Liver (tissue), 9 donors: Measurements from ENCODE around the gene PHEX. TPM values are rescaled to one million over a fixed set of nuclear protein-coding genes. Genes with fewer than 3 reads are reported as not detected.
A peak's percentile ranks its signal among the peaks of the same experiment; 100 is the strongest.

Experiments
- DNase-seq: peaks from one replicate; pipeline ENCODE4 v3.0.0-alpha.2; 2017; ENCODE audit warnings: low spot score
- H3K27ac ChIP-seq, 2 donors: one replicate each; pipeline ENCODE4 v1.7.0; 2013; ENCODE audit warnings: inconsistent platforms in 2 of 2, low read length in 2 of 2, control low read depth in 1 of 2, low read depth in 1 of 2, mild to moderate bottlenecking in 1 of 2
- H3K27me3 ChIP-seq, 4 donors: one replicate each; pipeline versions ENCODE4 v1.6.1 to v1.7.0; 2013; ENCODE audit warnings: low read length in 3 of 4, inconsistent platforms in 1 of 4, mild to moderate bottlenecking in 1 of 4, moderate library complexity in 1 of 4; ENCODE audit not compliant: control insufficient read depth in 4 of 4, insufficient read depth in 4 of 4
- H3K36me3 ChIP-seq, 4 donors: one replicate each; pipeline versions ENCODE4 v1.6.1 to v1.7.0; 2013; ENCODE audit warnings: low read length in 3 of 4, mild to moderate bottlenecking in 3 of 4, low read depth in 1 of 4, moderate library complexity in 1 of 4; ENCODE audit not compliant: control insufficient read depth in 4 of 4, insufficient read depth in 3 of 4
- H3K4me1 ChIP-seq, 4 donors: one replicate each; pipeline versions ENCODE4 v1.6.1 to v1.7.0; 2013; ENCODE audit warnings: low read length in 3 of 4, mild to moderate bottlenecking in 3 of 4, moderate library complexity in 1 of 4; ENCODE audit not compliant: control insufficient read depth in 4 of 4, insufficient read depth in 4 of 4
- H3K4me3 ChIP-seq, 3 donors: one replicate each; pipeline versions ENCODE4 v1.6.1 to v1.7.0; 2013; ENCODE audit warnings: low read length in 3 of 3, control low read depth in 1 of 3, low read depth in 1 of 3, mild to moderate bottlenecking in 1 of 3
- H3K9ac ChIP-seq, 2 donors: one replicate each; pipeline ENCODE4 v1.7.0; 2013; ENCODE audit warnings: low read length in 2 of 2, mild to moderate bottlenecking in 2 of 2, moderate library complexity in 2 of 2, control low read depth in 1 of 2, low read depth in 1 of 2
- H3K9me3 ChIP-seq, 4 donors: one replicate each; pipeline versions ENCODE4 v1.6.1 to v1.7.0; 2013; ENCODE audit warnings: low read length in 3 of 4; ENCODE audit not compliant: control insufficient read depth in 4 of 4
- ATF3 ChIP-seq: IDR thresholded peaks from 2 replicates; pipeline ENCODE4 v1.6.1; 2016; ENCODE audit warnings: antibody characterized with exemption
- CTCF ChIP-seq: fragments of 150-350 bp; IDR thresholded peaks from 2 replicates; pipeline ENCODE4 v1.5.1; 2017; ENCODE audit warnings: improper control_type of control experiment, low read depth, low read length; ENCODE audit not compliant: missing input control
- EGR1 ChIP-seq, 2 donors: IDR thresholded peaks; 2 replicates each; pipeline ENCODE4 v1.6.1; 2016 to 2018; ENCODE audit warnings: antibody characterized with exemption in 2 of 2, low read depth in 2 of 2
- FOXA1 ChIP-seq: IDR thresholded peaks from 2 replicates; pipeline ENCODE4 v1.6.1; 2016; ENCODE audit warnings: antibody characterized with exemption
- FOXA2 ChIP-seq: IDR thresholded peaks from 2 replicates; pipeline ENCODE4 v1.6.1; 2016; ENCODE audit warnings: antibody characterized with exemption
- GABPA ChIP-seq, 2 donors: IDR thresholded peaks in 1 of 2; conservative IDR thresholded peaks in 1 of 2; 2 replicates each; pipeline ENCODE4 v1.6.1; 2016; ENCODE audit warnings: antibody characterized with exemption in 2 of 2, mild to moderate bottlenecking in 1 of 2, moderate library complexity in 1 of 2
- HNF4A ChIP-seq, 2 donors: conservative IDR thresholded peaks; 2 replicates each; pipeline ENCODE4 v1.6.1; 2016; ENCODE audit warnings: antibody characterized with exemption in 2 of 2, mild to moderate bottlenecking in 2 of 2
- HNF4G ChIP-seq: IDR thresholded peaks from 2 replicates; pipeline ENCODE4 v1.6.1; 2016; ENCODE audit warnings: antibody characterized with exemption
- JUND ChIP-seq, 2 donors: IDR thresholded peaks; 2 replicates each; pipeline ENCODE4 v1.6.1; 2016; ENCODE audit warnings: antibody characterized with exemption in 2 of 2
- MAX ChIP-seq: IDR thresholded peaks from 2 replicates; pipeline ENCODE4 v1.6.1; 2016; ENCODE audit warnings: antibody characterized with exemption
- REST ChIP-seq: IDR thresholded peaks from 2 replicates; pipeline ENCODE4 v1.6.1; 2016; ENCODE audit warnings: antibody characterized with exemption, mild to moderate bottlenecking
- RXRA ChIP-seq, 2 donors: IDR thresholded peaks; 2 replicates each; pipeline ENCODE4 v1.6.1; 2017 to 2018; ENCODE audit warnings: antibody characterized with exemption in 2 of 2, mild to moderate bottlenecking in 1 of 2
- TAF1 ChIP-seq: conservative IDR thresholded peaks from 2 replicates; pipeline ENCODE4 v1.6.1; 2016; ENCODE audit warnings: antibody characterized with exemption, mild to moderate bottlenecking
- YY1 ChIP-seq: IDR thresholded peaks from 2 replicates; pipeline ENCODE4 v1.6.1; 2016; ENCODE audit warnings: antibody characterized with exemption, mild to moderate bottlenecking
- ZBTB33 ChIP-seq: IDR thresholded peaks from 2 replicates; pipeline ENCODE4 v1.6.1; 2016; ENCODE audit warnings: antibody characterized with exemption
- WGBS: extraction: QIAGEN DNeasy Blood & Tissue Kit; methylation state at CpG from one replicate; pipeline ENCODE4 v1.1.7; 2013; 5-methylcytosine and 5-hydroxymethylcytosine counted together
- polyA plus RNA-seq, 2 donors: library from polyadenylated mRNA; stranded (reverse) in 1 of 2; unstranded in 1 of 2; fragments of 200-250 nt in 1 of 2; fragments of >200 nt in 1 of 2; fragmentation: Nextera tagmentation in 1 of 2; extraction: Ambion mirVana in 1 of 2; gene quantifications; one replicate each; pipeline versions ENCODE4 v1.2.1 to v1.2.3, GENCODE V29; 2013 to 2015
- total RNA-seq, 2 donors: library from RNA; depleted of rRNA; stranded (reverse); fragments of >200 nt; gene quantifications; one replicate each; pipeline ENCODE4 v1.2.3, GENCODE V29; 2014
- donor health status: healthy.
- donor health status: healthy.
- donor health status: healthy.
- donor health status: healthy.
- donor health status: healthy.

Gene PHEX
- total and polyA plus RNA-seq, 4 donors = 0.01 to 0.14 (median 0.08) TPM; not detected in 1

- Histone ChIP-seq H3K4me3 (no peak overlapping the region), H3K27me3 (peaks cover 0 to 2% (median 0%) of the 10 kb centered on the region in 4 donors), H3K36me3 (no peaks in the 10 kb centered on the region), H3K9ac (no peak overlapping the region), H3K27ac (no peak overlapping the region), H3K9me3 (no peaks in the 10 kb centered on the region), H3K4me1 (no peaks in the 10 kb centered on the region)
- DNase-seq = no peak
- TF ChIP-seq RXRA (IDR thresholded peaks at IDR 0.05) = no peak
- no peak for TF ChIP-seq REST
- no peak for TF ChIP-seq TAF1
- 89% methylated on average over 11 of the region's 11 CpGs for WGBS
Observed at GRCh38 chrX:22041907-22042530, 9.9 kb downstream of the PHEX start.

- no peak for DNase-seq
- 54% methylated on average over 4 of the region's 4 CpGs for WGBS
- Histone ChIP-seq H3K27ac (no peak overlapping the region), H3K36me3 (no peaks in the 10 kb centered on the region), H3K9me3 (no peaks in the 10 kb centered on the region), H3K4me3 (no peak overlapping the region), H3K27me3 (no peaks in the 10 kb centered on the region), H3K9ac (no peak overlapping the region), H3K4me1 (no peaks in the 10 kb centered on the region)
- TF ChIP-seq MAX (no peak), HNF4A (conservative IDR thresholded peaks at IDR 0.05) (peak in 1 of 2 donors; percentile 30)
Observed at GRCh38 chrX:22043872-22044271, 11.7 kb downstream of the PHEX start.

GRCh38 chrX:22047468-22047867, 15.3 kb downstream of the PHEX start:
- no peak overlapping the region for H3K27ac ChIP-seq
- DNase-seq = no peak
- no peak overlapping the region for H3K4me3 ChIP-seq
- no peaks in the 10 kb centered on the region for H3K9me3 ChIP-seq
- no peaks in the 10 kb centered on the region for H3K4me1 ChIP-seq
- 89% methylated on average over 2 of the region's 2 CpGs for WGBS
- no peak overlapping the region for H3K9ac ChIP-seq
- no peaks in the 10 kb centered on the region for H3K36me3 ChIP-seq
- no peaks in the 10 kb centered on the region for H3K27me3 ChIP-seq
- TF ChIP-seq FOXA2 = no peak
- TF ChIP-seq MAX = no peak
- TF ChIP-seq REST = no peak
- no peak for TF ChIP-seq HNF4G
- TF ChIP-seq GABPA (IDR thresholded peaks at IDR 0.05 in 1 of 2, conservative IDR thresholded peaks at IDR 0.05 in 1 of 2) = no peak
- TF ChIP-seq EGR1 (IDR thresholded peaks at IDR 0.05; ENCODE audit: low read depth in 2 of 2) = no peak
- no peak for TF ChIP-seq JUND (IDR thresholded peaks at IDR 0.05)
- no peak for TF ChIP-seq YY1
- no peak for TF ChIP-seq FOXA1
- no peak for TF ChIP-seq CTCF
- TF ChIP-seq HNF4A (conservative IDR thresholded peaks at IDR 0.05) = no peak
- TF ChIP-seq RXRA (IDR thresholded peaks at IDR 0.05) = no peak
- TF ChIP-seq ATF3 = no peak
- TF ChIP-seq ZBTB33 = no peak
